Activated B cell treated with CpG ODN at 0.5 μM for 24 hours (primary cell): ENCODE results near the gene PLCB2. TPM values are rescaled to one million over a fixed set of nuclear protein-coding genes. Genes with fewer than 3 reads are reported as not detected.

Experiments used
- ATAC-seq: fragments of 200-7000 bp; cut with Tn5 transposase; one replicate; pipeline ENCODE4 v1.10.0; 2021; ENCODE audit warnings: low read depth, mild to moderate bottlenecking, moderate library complexity
- CTCF ChIA-PET: fragments of 350-600 bp; sonication (Branson Sonifier 250); formaldehyde crosslinking; loops from one replicate; lab custom pipeline; 2021; ENCODE audit warnings: antibody characterized with exemption; lab: Charles Lee
- POLR2A ChIA-PET: fragments of 350-600 bp; sonication (Branson Sonifier 250); formaldehyde crosslinking; loops from one replicate; lab custom pipeline; 2021; ENCODE audit warnings: antibody characterized with exemption; lab: Charles Lee
- DNase-seq: peaks from one replicate; pipeline ENCODE4 v3.0.0; 2022
- H3K27ac Mint-ChIP-seq: one replicate; pipeline ENCODE4 v1.8.0; 2020; ENCODE audit warnings: mixed read lengths
- H3K27me3 Mint-ChIP-seq: one replicate; pipeline ENCODE4 v1.8.0; 2021; ENCODE audit warnings: mixed read lengths
- H3K36me3 Mint-ChIP-seq: one replicate; pipeline ENCODE4 v1.8.0; 2021; ENCODE audit warnings: low read depth, mixed read lengths
- H3K4me1 Mint-ChIP-seq: one replicate; pipeline ENCODE4 v1.8.0; 2021; ENCODE audit warnings: mixed read lengths
- H3K4me3 Mint-ChIP-seq: one replicate; pipeline ENCODE4 v1.8.0; 2020; ENCODE audit warnings: mild to moderate bottlenecking, mixed read lengths
- H3K9me3 Mint-ChIP-seq: one replicate; pipeline ENCODE4 v1.8.0; 2020; ENCODE audit warnings: mixed read lengths
- CTCF ChIP-seq: fragments of 200-600 bp; IDR thresholded peaks from one replicate; pipeline ENCODE4 v1.8.0; 2022; ENCODE audit warnings: antibody characterized with exemption, mild to moderate bottlenecking
- intact Hi-C: fragments of 100-400 bp; cut with micrococcal nuclease; formaldehyde crosslinking; loops from one replicate; pipeline ENCODE4 v1.15.1; 2024
- total RNA-seq: library from RNA; stranded (reverse); gene quantifications from 2 replicates; pipeline ENCODE4 v1.2.3, GENCODE V29; 2022

PLCB2 gene
- 109 and 126 TPM in 2 replicates for total RNA-seq

GRCh38 chr15:40307421-40308211 is at the start of gene PLCB2:
Gene PLCB2, minus strand, starts transcription at chr15:40307935. Its CDS starts 263 bp downstream, at chr15:40307672.
- intact Hi-C loops, result loop anchor here (1.0 kb wide), 2 partner anchors 14 to 31 kb away; no protein-coding TSS in a partner anchor
- ChIA-PET CTCF (interaction anchor here (0.7 to 20.0 kb wide), 12 partner anchors 13 to 260 kb away, joined by 3 to 310 read pairs (median 13); partner anchors contain the start of genes ANKRD63, CCDC9B and INAFM2), POLR2A (interaction anchor here (0.6 to 3.7 kb wide), 34 partner anchors 10 to 1354 kb away, joined by 3 to 34 read pairs (median 4); partner anchors contain the start of genes ANKRD63, BAHD1, BMF and DISP2)
- peaks cover 44% of the 10 kb centered on the region for H3K4me1 Mint-ChIP-seq
- H3K36me3 Mint-ChIP-seq, result peaks cover 20% of the 10 kb centered on the region
- H3K4me3 Mint-ChIP-seq, result peak within 1 kb of the TSS; percentile 93
- no peaks in the 10 kb centered on the region for H3K9me3 Mint-ChIP-seq
- no peaks in the 10 kb centered on the region for H3K27me3 Mint-ChIP-seq
- ATAC-seq, result peak; percentile 77
- TF ChIP-seq CTCF, result no peak
- peak within 1 kb of the TSS; percentile 96 for H3K27ac Mint-ChIP-seq
- DNase-seq, result peak; percentile 67

GRCh38 chr15:40357246-40357645 is 49.5 kb upstream of the PLCB2 start:
- no peak for ATAC-seq
- Mint-ChIP-seq H3K4me1 (peaks cover 8% of the 10 kb centered on the region), H3K36me3 (peaks cover 4% of the 10 kb centered on the region), H3K4me3 (peak overlapping the region; percentile 87), H3K9me3 (no peaks in the 10 kb centered on the region), H3K27me3 (no peaks in the 10 kb centered on the region), H3K27ac (no peak overlapping the region)
- DNase-seq, result no peak
- TF ChIP-seq CTCF, result no peak
- ChIA-PET POLR2A (interaction anchor here (1.5 to 2.2 kb wide), 2 partner anchors 49 to 50 kb away, joined by 3 to 8 read pairs; partner anchors contain the start of gene PLCB2), CTCF (interaction anchor here (1.5 kb wide), 1 partner anchor 13 kb away, joined by 3 read pairs; no protein-coding TSS in a partner anchor)
- intact Hi-C loops, result no loop called here

GRCh38 chr15:40355976-40356585 is 48.3 kb upstream of the PLCB2 start:
- DNase-seq (no peak), ATAC-seq (no peak)
- Mint-ChIP-seq H3K27me3 (no peaks in the 10 kb centered on the region), H3K9me3 (no peaks in the 10 kb centered on the region), H3K36me3 (no peaks in the 10 kb centered on the region), H3K27ac (no peak overlapping the region), H3K4me3 (peak overlapping the region; percentile 1), H3K4me1 (peaks cover 8% of the 10 kb centered on the region)
- intact Hi-C loops, result no loop called here
- ChIA-PET CTCF (interaction anchor here (0.6 kb wide), 1 partner anchor 77 kb away, joined by 3 read pairs; no protein-coding TSS in a partner anchor), POLR2A (interaction anchor here (0.8 kb wide), 1 partner anchor 53 kb away, joined by 3 read pairs; no protein-coding TSS in a partner anchor)
- no peak for TF ChIP-seq CTCF

GRCh38 chr15:40354408-40355171 is 46.9 kb upstream of the PLCB2 start:
- no peak for TF ChIP-seq CTCF
- DNase-seq (no peak), ATAC-seq (no peak)
- ChIA-PET POLR2A (interaction anchor here (0.7 kb wide), 1 partner anchor 18 kb away, joined by 3 read pairs; no protein-coding TSS in a partner anchor), CTCF (interaction anchor here (0.8 kb wide), 1 partner anchor 32 kb away, joined by 3 read pairs; no protein-coding TSS in a partner anchor)
- peaks cover 8% of the 10 kb centered on the region for H3K4me1 Mint-ChIP-seq
- no peaks in the 10 kb centered on the region for H3K27me3 Mint-ChIP-seq
- no peak overlapping the region for H3K4me3 Mint-ChIP-seq
- intact Hi-C loops, result no loop called here
- no peaks in the 10 kb centered on the region for H3K9me3 Mint-ChIP-seq
- no peaks in the 10 kb centered on the region for H3K36me3 Mint-ChIP-seq
- no peak overlapping the region for H3K27ac Mint-ChIP-seq
